Activated T-helper 1 cell treated with Interleukin-2 at 50 U/mL for 16 hours (primary cell): Measurements from ENCODE around the gene CFAP70.

Experiments used
- DNase-seq: peaks from one replicate; pipeline ENCODE4 v3.0.0-alpha.2; 2020; ENCODE audit warnings: low read depth

CFAP70 gene

GRCh38 chr10:73252445-73253224 is 106.0 kb downstream of the CFAP70 start, which contains the start of gene MRPS16:
MRPS16 (minus strand) TSS chr10:73252644; CDS start chr10:73252482, 162 bp downstream.
- DNase-seq: peak; percentile 87

- no peak for DNase-seq
Measured at GRCh38 chr10:73251683-73252444, 106.8 kb downstream of the CFAP70 start.

GRCh38 chr10:73248259-73248724 is 110.4 kb downstream of the CFAP70 start:
- no peak for DNase-seq

- DNase-seq: no peak
Measured at GRCh38 chr10:73247509-73248258, 111.0 kb downstream of the CFAP70 start.

- peak; percentile 94 for DNase-seq
Measured at GRCh38 chr10:73246646-73247508, 111.8 kb downstream of the CFAP70 start, which contains the start of gene DNAJC9. DNAJC9 (minus strand) TSS chr10:73247255; CDS start chr10:73247189, 66 bp downstream.

GRCh38 chr10:73246322-73246645 is 112.4 kb downstream of the CFAP70 start:
- DNase-seq: no peak

- no peak for DNase-seq
Measured at GRCh38 chr10:73244866-73245477, 113.7 kb downstream of the CFAP70 start.

GRCh38 chr10:73239908-73240307 is 118.8 kb downstream of the CFAP70 start:
- DNase-seq: no peak

GRCh38 chr10:73238990-73239566 is 119.6 kb downstream of the CFAP70 start:
- no peak for DNase-seq

- no peak for DNase-seq
Measured at GRCh38 chr10:73234695-73235094, 124.0 kb downstream of the CFAP70 start.

GRCh38 chr10:73233883-73234282 is 124.8 kb downstream of the CFAP70 start:
- DNase-seq: no peak

GRCh38 chr10:73232887-73233286 is 125.8 kb downstream of the CFAP70 start:
- no peak for DNase-seq

- no peak for DNase-seq
Measured at GRCh38 chr10:73229567-73229966, 129.1 kb downstream of the CFAP70 start.

GRCh38 chr10:73228247-73228646 is 130.4 kb downstream of the CFAP70 start:
- no peak for DNase-seq

- DNase-seq: no peak
Measured at GRCh38 chr10:73226663-73227062, 132.0 kb downstream of the CFAP70 start.

GRCh38 chr10:73225518-73225917 is 133.1 kb downstream of the CFAP70 start:
- DNase-seq: no peak

GRCh38 chr10:73220989-73221388 is 137.7 kb downstream of the CFAP70 start:
- no peak for DNase-seq

- DNase-seq: no peak
Measured at GRCh38 chr10:73219384-73219783, 139.3 kb downstream of the CFAP70 start.

- no peak for DNase-seq
Measured at GRCh38 chr10:73218431-73219191, 140.1 kb downstream of the CFAP70 start.

- DNase-seq: no peak
Measured at GRCh38 chr10:73217628-73218027, 141.0 kb downstream of the CFAP70 start.
